Measurements from ENCODE around the gene LMF2.

Gene LMF2

DNA sequence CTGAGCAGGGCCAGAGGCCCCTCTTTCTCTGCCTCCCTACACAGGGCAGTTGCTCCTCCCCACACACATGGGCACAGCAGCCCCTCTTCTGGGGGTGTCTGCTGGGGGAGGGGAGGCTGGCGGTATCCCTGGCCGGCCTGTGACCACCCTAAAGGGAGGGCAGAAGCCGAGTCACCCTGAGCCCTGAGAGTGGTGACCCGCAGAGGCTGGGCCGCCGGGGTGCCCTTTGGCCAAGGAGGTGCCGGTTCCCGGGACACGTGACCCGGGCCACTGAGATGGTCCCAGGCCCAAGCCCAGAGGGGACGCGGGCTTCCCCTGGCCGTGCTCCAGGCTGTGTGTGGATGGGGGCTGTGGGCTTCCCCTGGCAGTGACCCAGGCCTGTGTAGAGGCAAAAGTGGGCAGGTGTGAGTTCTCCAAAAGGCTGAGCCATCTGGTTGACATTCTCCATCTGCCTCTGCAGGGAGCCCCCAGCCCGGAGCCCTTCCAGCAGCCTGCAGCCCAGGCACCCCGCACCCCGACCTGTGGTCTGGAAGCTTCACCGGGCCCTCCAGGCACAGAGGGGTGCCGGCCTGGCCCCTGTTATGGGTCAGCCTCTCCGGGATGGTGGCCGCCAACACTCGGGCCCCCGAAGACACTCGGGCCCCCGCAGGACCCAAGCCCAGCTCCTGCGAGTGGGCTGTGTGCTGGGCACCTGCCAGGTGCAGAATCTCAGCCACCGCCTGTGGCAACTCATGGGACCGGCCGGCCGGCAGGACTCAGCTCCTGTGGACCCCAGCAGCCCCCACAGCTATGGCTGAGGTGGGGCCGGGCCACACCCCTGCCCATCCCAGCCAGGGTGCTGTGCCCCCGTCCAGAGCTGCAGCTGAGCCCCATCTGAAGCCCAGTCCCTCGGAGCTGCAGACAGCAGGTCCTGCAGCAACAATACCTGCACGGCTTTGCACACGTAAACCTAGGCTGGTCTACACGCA lies 25.1 kb downstream of the LMF2 start:
- DNase-seq: no peak

- peak; percentile 55 for DNase-seq
These were observed 25.9 kb downstream of the LMF2 start, which contains the start of gene ADM2 for GRCh38 chr22:50481440-50482106. Gene ADM2, plus strand, starts transcription at chr22:50481543. Its CDS starts 305 bp downstream, at chr22:50481848.

DNA sequence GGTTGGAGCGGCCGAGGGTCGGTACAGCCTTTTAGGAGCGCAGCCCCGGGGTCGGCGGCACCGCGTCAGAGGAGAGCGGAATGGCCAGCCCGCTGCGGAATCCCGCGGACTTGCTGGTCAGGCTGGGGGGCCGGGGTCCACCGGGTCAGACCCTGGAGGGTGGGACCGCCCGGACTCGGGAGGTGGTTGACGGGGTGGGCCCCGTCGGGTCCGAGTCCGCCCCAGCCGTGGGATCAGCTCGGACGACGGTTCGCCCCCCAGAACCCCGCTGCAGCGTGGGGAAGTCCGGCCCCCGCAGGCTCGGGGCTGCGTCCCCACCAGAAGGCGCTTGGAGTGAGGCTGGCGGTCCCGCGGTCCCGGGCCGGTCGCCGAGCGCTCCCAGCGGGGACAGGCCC lies 26.5 kb downstream of the LMF2 start:
- no peak for DNase-seq

- DNase-seq: no peak
These were observed 27.8 kb downstream of the LMF2 start for GRCh38 chr22:50479721-50480120.

DNA sequence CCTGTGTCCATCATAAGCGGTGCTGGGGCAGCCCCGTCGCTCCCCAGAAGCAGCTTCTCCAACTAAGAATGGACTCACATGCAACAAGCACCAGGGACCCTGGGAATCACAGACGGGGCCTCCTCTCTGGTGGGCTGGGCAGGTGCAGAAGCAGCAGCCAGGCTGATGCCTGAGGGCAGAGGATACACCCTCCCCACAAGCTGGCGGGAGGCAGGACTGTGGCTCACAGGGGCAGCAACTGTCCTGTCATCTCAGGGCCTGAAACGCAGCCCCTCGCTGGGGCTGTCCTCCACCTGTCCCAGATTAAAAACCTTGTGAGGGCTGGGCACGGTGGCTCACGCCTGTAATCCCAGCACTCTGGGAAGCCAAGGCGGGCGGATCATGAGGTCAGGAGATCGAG lies 29.6 kb downstream of the LMF2 start:
- no peak for DNase-seq

- DNase-seq: no peak
These were observed 30.6 kb downstream of the LMF2 start for GRCh38 chr22:50476868-50477267.

- no peak for DNase-seq
These were observed 31.9 kb downstream of the LMF2 start for GRCh38 chr22:50475652-50476002.

GRCh38 chr22:50474710-50475651 lies 32.5 kb downstream of the LMF2 start, which contains the start of gene SBF1:
Gene SBF1, minus strand, starts transcription at chr22:50475035. Its CDS starts 195 bp downstream, at chr22:50474840.
- DNase-seq: peak; percentile 89

- DNase-seq: peak; percentile 34
These were observed 33.4 kb downstream of the LMF2 start for GRCh38 chr22:50473855-50474671.

DNA sequence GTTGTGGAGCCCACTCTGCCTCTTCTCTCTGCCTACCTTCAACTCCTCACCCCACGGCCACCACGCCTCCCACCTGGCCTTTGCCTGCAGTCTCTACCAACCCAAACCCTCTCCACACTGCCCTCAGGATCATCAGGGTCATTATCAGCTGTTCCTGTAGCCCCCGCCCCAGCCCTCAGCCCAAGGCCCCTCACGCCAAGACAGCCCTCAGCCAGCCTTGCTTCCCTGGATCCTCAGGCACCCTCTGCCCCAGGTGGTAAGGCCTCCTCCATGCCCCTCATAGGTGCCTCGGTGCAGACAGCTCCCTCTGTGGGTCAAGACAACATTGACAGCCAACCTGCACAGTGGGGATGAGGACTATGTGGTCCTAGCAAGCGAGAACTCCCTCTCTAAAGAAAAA lies 34.4 kb downstream of the LMF2 start:
- no peak for DNase-seq

DNA sequence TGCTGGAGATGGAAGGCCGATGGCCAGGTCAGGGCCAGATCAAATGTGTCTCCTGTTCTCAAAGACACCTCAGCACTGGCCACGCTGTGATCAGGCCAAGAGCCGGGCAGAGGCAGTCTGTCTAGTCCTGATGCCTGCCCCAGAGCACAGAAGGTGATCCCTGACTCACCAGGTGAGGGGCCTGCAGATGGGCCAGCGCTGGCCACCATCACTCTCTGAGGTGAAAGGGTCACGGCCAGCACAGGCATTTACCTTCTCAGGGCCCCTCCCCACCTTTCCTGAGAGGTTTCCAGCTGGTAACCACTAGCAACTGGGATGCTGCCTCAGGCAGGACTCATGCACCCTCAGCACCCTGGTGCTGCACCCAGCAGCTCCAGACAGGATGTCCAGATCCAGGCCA lies 35.5 kb downstream of the LMF2 start:
- DNase-seq: no peak

DNA sequence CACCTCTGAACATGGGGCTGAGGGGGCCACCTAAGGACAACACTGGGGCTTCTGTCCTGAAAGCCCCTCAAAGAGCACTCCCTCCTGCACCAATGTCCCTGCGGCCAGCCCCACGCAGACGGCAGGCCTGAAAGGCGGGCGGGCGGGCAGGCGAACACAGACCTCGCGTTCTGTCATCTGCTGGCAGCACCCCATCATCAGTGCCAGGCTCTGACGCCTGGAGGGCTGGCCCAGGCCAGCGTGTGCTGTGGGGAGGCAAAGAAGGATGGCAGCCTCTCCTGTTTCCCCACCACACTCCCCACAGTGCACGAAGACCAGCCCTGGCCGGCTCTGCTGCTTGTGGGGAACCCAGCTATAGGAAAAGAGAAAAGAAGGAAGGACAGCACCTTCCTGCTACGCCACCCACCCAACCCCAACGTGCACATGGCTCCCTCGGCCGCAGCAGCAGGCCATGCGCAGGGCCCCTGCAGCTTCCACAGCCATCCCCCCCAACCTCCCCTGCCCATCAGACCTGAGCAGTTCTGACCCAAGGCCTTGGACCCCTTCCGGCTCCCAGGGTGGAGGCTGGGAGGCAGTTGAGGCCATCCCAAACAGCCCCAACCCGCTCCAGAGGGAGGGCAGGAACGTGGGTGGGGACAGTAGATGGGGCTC lies 36.2 kb downstream of the LMF2 start:
- no peak for DNase-seq

GRCh38 chr22:50470491-50470890 lies 37.0 kb downstream of the LMF2 start:
- DNase-seq: no peak

GRCh38 chr22:50469377-50470305 lies 37.9 kb downstream of the LMF2 start:
- peak; percentile 20 for DNase-seq

GRCh38 chr22:50468626-50469025 lies 38.9 kb downstream of the LMF2 start:
- no peak for DNase-seq

GRCh38 chr22:50467773-50468440 lies 39.6 kb downstream of the LMF2 start:
- no peak for DNase-seq

DNA sequence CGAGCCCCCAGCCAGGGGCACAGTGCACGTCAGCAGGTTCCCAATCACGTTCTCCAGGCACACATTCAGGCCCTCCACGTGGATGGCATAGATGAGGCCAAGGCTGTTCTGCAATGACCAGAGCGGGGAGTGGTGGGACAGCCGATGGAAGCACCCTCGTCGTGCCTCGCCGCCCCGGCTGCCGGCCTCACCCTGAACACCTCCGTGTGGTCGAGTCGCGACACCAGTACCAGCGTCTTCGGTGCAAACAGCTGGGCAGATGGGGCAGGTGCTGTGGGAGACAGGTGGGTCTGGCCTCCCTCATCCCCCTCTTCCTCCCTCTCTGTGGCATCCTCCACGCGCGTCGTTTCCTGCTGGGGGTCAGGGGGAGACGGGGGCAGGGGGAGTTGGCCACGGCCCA lies 40.2 kb downstream of the LMF2 start:
- no peak for DNase-seq

DNA sequence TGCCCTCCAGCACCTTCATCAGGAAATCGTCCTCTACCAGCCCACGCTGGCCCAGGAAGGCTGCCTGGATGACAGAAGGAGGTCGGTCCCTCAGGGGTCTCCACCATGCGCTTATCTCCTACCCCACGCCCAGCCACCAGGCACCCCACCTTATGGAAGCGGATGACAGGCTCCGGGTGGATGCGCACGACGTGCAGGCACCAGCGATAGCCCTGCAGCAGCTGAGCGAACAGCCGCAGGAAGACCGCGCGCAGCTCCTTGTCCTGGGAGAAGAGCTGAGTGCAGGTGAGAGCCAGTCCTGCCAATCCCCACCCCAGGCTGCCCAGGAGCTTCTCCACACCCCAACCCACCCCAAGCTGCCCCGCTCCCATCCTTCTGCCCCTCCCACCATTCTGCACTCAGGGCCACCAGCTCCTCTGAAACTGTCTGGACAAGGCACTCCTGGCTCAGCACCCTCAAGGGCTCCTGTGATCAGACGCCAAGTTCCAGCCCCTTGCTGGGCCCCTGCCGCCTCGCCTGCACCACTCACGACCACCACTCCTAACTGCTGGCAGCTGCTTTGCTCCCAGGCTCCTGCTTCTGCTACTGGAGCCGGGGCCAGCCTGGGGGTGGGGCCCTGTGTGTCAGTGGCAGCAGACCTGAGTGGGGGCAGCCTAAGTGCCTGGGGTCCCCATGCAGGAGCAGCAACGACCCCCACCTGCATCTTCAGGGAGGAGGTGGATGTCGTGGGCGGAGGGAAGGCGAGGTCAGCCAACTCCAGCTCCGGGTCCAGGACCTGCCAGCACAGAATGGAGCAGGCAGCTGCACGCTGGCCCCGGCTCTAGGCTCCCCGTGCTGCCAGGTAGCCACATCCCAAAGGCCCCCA lies 42.2 kb downstream of the LMF2 start:
- DNase-seq: no peak
